ENCODE data around the gene ZBTB39.

The ZBTB39 gene

GRCh38 chr12:57048423-57049118 is 42.2 kb upstream of the ZBTB39 start:
- no peak overlapping the region for H3K4me3 ChIP-seq (ENCODE audit: low read depth, low read length)
- no peak for TF ChIP-seq CTCF (IDR thresholded peaks at IDR 0.05; ENCODE audit: low read depth, low read length)

- no peak overlapping the region for H3K4me3 ChIP-seq (ENCODE audit: low read depth, low read length)
- no peak for TF ChIP-seq CTCF (IDR thresholded peaks at IDR 0.05; ENCODE audit: low read depth, low read length)
Observed at GRCh38 chr12:57047981-57048380, 41.6 kb upstream of the ZBTB39 start.

GRCh38 chr12:57046947-57047890 is 40.9 kb upstream of the ZBTB39 start:
- no peak overlapping the region for H3K4me3 ChIP-seq (ENCODE audit: low read depth, low read length)
- no peak for TF ChIP-seq CTCF (IDR thresholded peaks at IDR 0.05; ENCODE audit: low read depth, low read length)

- TF ChIP-seq CTCF (IDR thresholded peaks at IDR 0.05; ENCODE audit: low read depth, low read length), result no peak
- no peak overlapping the region for H3K4me3 ChIP-seq (ENCODE audit: low read depth, low read length)
Observed at GRCh38 chr12:57046086-57046791, 39.9 kb upstream of the ZBTB39 start.

- TF ChIP-seq CTCF (IDR thresholded peaks at IDR 0.05; ENCODE audit: low read depth, low read length), result no peak
- H3K4me3 ChIP-seq (ENCODE audit: low read depth, low read length), result no peak overlapping the region
Observed at GRCh38 chr12:57044889-57045288, 38.5 kb upstream of the ZBTB39 start.

GRCh38 chr12:57044468-57044867 is 38.1 kb upstream of the ZBTB39 start:
- H3K4me3 ChIP-seq (ENCODE audit: low read depth, low read length), result no peak overlapping the region
- no peak for TF ChIP-seq CTCF (IDR thresholded peaks at IDR 0.05; ENCODE audit: low read depth, low read length)
